ENCODE results near the gene DARS1. TPM values are rescaled to one million over a fixed set of nuclear protein-coding genes. Genes with fewer than 3 reads are reported as not detected.

The DARS1 gene
- total and polyA plus RNA-seq, 2 of the 13 experiments (the other 11 are each of a cell fraction or from before 2014, with no cell fraction given): 149 to 230 TPM

- TF ChIP-seq ZHX2 (IDR thresholded peaks at IDR 0.05; ENCODE audit: low read depth) (no peak), ZHX2 (CRISPR knock-in tag; IDR thresholded peaks at IDR 0.05; ENCODE audit: borderline replicate concordance) (no peak), ZNF329 (CRISPR knock-in tag; IDR thresholded peaks at IDR 0.05; ENCODE audit: low read depth) (no peak), ZNF772 (CRISPR knock-in tag; IDR thresholded peaks at IDR 0.05) (no peak), NFRKB (IDR thresholded peaks at IDR 0.05) (no peak), THAP8 (CRISPR knock-in tag; IDR thresholded peaks at IDR 0.05; ENCODE audit: borderline replicate concordance) (no peak), TCF7L2 (IDR thresholded peaks at IDR 0.05; ENCODE audit: low read depth, low read length) (no peak), FLYWCH1 (CRISPR knock-in tag; IDR thresholded peaks at IDR 0.05) (no peak), ZFX (CRISPR knock-in tag; IDR thresholded peaks at IDR 0.05; ENCODE audit: low read depth) (no peak), PAX8 (CRISPR knock-in tag; IDR thresholded peaks at IDR 0.05; ENCODE audit: borderline replicate concordance) (no peak), SRY (CRISPR knock-in tag; IDR thresholded peaks at IDR 0.05) (no peak)
These were observed 37.9 kb downstream of the DARS1 start (continued) for GRCh38 chr2:135947483-135947882.
